Measurements from ENCODE around the gene ATP8A1. TPM values are rescaled to one million over a fixed set of nuclear protein-coding genes. Genes with fewer than 3 reads are reported as not detected.

The ATP8A1 gene
- polyA plus RNA-seq, 1 donor from 2014 or later = 45.8 TPM

DNA sequence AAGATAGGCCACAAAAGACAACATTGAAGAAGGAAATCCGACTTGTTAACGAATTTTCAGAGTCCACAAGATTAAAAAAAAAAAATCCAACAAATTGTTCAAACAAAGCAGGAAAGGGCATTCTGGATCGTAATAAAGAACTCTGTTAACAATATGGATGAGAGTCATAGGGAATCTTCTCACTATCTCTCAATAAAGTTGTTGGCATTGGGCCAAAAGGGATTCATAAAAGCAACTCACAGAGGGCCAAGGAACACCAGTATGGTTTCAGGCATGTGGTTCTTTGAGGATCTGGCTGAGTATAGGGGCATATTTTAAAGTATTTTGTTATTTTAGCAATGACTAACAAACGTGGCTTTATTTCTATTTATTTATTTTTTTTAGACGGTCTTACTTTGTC lies 210.1 kb downstream of the ATP8A1 start:
- Histone ChIP-seq H3K9ac (ENCODE audit: low read length) (no peak overlapping the region), H3K27me3 (ENCODE audit: insufficient read depth, low read depth, low read length) (no peaks in the 10 kb centered on the region), H3K4me2 (ENCODE audit: low read length) (no peak overlapping the region), H3K9me3 (ENCODE audit: low read length) (no peaks in the 10 kb centered on the region), H3K27ac (ENCODE audit: low read length) (no peak overlapping the region), H2AFZ (ENCODE audit: low read depth, low read length) (no peak overlapping the region), H4K20me1 (ENCODE audit: insufficient read depth) (no peaks in the 10 kb centered on the region), H3K9me2 (ENCODE audit: insufficient read depth, low read length) (no peaks in the 10 kb centered on the region), H3K79me2 (replicated peaks; ENCODE audit: insufficient read depth, low read length) (no peaks in the 10 kb centered on the region), H3K36me3 (ENCODE audit: insufficient read depth, low read length) (no peaks in the 10 kb centered on the region), H3K4me3 (ENCODE audit: low read length) (no peak overlapping the region), H3F3A (ENCODE audit: insufficient read depth, low read length, poor library complexity, severe bottlenecking) (no peaks in the 10 kb centered on the region)
- TF ChIP-seq SMC3 (conservative IDR thresholded peaks at IDR 0.05; ENCODE audit: poor library complexity) (no peak), TAF1 (IDR thresholded peaks at IDR 0.05; ENCODE audit: low read depth) (no peak), EP300 (conservative IDR thresholded peaks at IDR 0.05; ENCODE audit: poor library complexity, severe bottlenecking) (no peak), RAD21 (conservative IDR thresholded peaks at IDR 0.05) (no peak), EZH2 (IDR thresholded peaks at IDR 0.05; ENCODE audit: borderline replicate concordance, insufficient read depth, low read length, poor library complexity, severe bottlenecking) (no peak)
- TF ChIP-seq, protein P1, sequence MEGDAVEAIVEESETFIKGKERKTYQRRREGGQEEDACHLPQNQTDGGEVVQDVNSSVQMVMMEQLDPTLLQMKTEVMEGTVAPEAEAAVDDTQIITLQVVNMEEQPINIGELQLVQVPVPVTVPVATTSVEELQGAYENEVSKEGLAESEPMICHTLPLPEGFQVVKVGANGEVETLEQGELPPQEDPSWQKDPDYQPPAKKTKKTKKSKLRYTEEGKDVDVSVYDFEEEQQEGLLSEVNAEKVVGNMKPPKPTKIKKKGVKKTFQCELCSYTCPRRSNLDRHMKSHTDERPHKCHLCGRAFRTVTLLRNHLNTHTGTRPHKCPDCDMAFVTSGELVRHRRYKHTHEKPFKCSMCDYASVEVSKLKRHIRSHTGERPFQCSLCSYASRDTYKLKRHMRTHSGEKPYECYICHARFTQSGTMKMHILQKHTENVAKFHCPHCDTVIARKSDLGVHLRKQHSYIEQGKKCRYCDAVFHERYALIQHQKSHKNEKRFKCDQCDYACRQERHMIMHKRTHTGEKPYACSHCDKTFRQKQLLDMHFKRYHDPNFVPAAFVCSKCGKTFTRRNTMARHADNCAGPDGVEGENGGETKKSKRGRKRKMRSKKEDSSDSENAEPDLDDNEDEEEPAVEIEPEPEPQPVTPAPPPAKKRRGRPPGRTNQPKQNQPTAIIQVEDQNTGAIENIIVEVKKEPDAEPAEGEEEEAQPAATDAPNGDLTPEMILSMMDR (IDR thresholded peaks at IDR 0.05; ENCODE audit: poor library complexity, severe bottlenecking) = no peak
- TF ChIP-seq, protein P2, sequence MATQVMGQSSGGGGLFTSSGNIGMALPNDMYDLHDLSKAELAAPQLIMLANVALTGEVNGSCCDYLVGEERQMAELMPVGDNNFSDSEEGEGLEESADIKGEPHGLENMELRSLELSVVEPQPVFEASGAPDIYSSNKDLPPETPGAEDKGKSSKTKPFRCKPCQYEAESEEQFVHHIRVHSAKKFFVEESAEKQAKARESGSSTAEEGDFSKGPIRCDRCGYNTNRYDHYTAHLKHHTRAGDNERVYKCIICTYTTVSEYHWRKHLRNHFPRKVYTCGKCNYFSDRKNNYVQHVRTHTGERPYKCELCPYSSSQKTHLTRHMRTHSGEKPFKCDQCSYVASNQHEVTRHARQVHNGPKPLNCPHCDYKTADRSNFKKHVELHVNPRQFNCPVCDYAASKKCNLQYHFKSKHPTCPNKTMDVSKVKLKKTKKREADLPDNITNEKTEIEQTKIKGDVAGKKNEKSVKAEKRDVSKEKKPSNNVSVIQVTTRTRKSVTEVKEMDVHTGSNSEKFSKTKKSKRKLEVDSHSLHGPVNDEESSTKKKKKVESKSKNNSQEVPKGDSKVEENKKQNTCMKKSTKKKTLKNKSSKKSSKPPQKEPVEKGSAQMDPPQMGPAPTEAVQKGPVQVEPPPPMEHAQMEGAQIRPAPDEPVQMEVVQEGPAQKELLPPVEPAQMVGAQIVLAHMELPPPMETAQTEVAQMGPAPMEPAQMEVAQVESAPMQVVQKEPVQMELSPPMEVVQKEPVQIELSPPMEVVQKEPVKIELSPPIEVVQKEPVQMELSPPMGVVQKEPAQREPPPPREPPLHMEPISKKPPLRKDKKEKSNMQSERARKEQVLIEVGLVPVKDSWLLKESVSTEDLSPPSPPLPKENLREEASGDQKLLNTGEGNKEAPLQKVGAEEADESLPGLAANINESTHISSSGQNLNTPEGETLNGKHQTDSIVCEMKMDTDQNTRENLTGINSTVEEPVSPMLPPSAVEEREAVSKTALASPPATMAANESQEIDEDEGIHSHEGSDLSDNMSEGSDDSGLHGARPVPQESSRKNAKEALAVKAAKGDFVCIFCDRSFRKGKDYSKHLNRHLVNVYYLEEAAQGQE (IDR thresholded peaks at IDR 0.05; ENCODE audit: borderline replicate concordance) = no peak

DNA sequence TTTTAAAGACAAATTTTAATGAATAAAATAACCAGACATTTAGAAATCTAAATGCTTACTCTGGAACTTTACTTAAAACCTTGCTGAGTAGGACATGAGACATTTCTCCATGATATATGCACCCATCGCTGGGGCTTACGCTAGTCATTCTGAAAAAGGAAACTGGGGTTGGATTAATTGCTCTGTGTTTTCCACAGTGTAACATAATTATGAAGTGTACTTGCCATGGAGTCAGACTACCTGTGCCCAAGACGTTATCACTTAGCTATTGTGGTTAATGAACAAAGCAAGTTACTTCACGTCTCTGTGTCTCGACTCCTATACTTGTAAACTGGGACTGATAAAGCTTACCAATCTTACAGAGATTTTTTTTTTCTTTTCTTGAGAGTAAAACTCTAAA lies 211.9 kb downstream of the ATP8A1 start:
- Histone ChIP-seq H3F3A (ENCODE audit: insufficient read depth, low read length, poor library complexity, severe bottlenecking) (no peaks in the 10 kb centered on the region), H3K9me3 (ENCODE audit: low read length) (no peaks in the 10 kb centered on the region), H3K9ac (ENCODE audit: low read length) (no peak overlapping the region), H2AFZ (ENCODE audit: low read depth, low read length) (no peak overlapping the region), H3K4me3 (ENCODE audit: low read length) (no peak overlapping the region), H4K20me1 (ENCODE audit: insufficient read depth) (no peaks in the 10 kb centered on the region), H3K36me3 (ENCODE audit: insufficient read depth, low read length) (no peaks in the 10 kb centered on the region), H3K9me2 (ENCODE audit: insufficient read depth, low read length) (no peaks in the 10 kb centered on the region), H3K79me2 (replicated peaks; ENCODE audit: insufficient read depth, low read length) (no peaks in the 10 kb centered on the region), H3K4me2 (ENCODE audit: low read length) (no peak overlapping the region), H3K27ac (ENCODE audit: low read length) (no peak overlapping the region), H3K27me3 (ENCODE audit: insufficient read depth, low read depth, low read length) (no peaks in the 10 kb centered on the region)
- TF ChIP-seq SMC3 (conservative IDR thresholded peaks at IDR 0.05; ENCODE audit: poor library complexity) (no peak), EZH2 (IDR thresholded peaks at IDR 0.05; ENCODE audit: borderline replicate concordance, insufficient read depth, low read length, poor library complexity, severe bottlenecking) (no peak), MXI1 (conservative IDR thresholded peaks at IDR 0.05; ENCODE audit: poor library complexity, severe bottlenecking) (no peak), TAF1 (IDR thresholded peaks at IDR 0.05; ENCODE audit: low read depth) (no peak), RAD21 (conservative IDR thresholded peaks at IDR 0.05) (no peak)

DNA sequence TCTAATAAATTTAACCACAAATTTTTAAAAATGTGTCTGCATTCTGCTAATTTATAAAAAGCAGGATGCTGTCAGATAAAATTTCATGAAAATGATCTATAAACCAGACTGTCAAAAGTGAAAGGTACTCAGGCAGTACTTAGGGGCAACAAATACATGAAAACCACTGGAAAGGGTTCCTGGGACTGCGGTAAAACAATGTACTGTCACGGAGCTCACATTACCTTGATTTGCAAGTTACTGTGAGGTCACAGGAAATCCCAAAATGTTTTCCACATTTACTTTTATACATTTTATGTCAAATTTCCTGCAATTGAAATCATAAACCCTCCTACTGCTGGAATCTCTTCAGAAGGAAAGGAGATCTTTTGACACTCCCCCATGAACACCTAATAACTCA lies 214.3 kb downstream of the ATP8A1 start:
- Histone ChIP-seq H3K9me3 (ENCODE audit: low read length) (no peaks in the 10 kb centered on the region), H3K27me3 (ENCODE audit: insufficient read depth, low read depth, low read length) (no peaks in the 10 kb centered on the region), H3K79me2 (replicated peaks; ENCODE audit: insufficient read depth, low read length) (no peaks in the 10 kb centered on the region), H3K27ac (ENCODE audit: low read length) (no peak overlapping the region), H3K9ac (ENCODE audit: low read length) (no peak overlapping the region), H3K36me3 (ENCODE audit: insufficient read depth, low read length) (no peaks in the 10 kb centered on the region), H4K20me1 (ENCODE audit: insufficient read depth) (no peaks in the 10 kb centered on the region), H2AFZ (ENCODE audit: low read depth, low read length) (no peak overlapping the region), H3K4me2 (ENCODE audit: low read length) (no peak overlapping the region), H3F3A (ENCODE audit: insufficient read depth, low read length, poor library complexity, severe bottlenecking) (no peaks in the 10 kb centered on the region), H3K9me2 (ENCODE audit: insufficient read depth, low read length) (no peaks in the 10 kb centered on the region), H3K4me3 (ENCODE audit: low read length) (no peak overlapping the region)
- TF ChIP-seq RAD21 (conservative IDR thresholded peaks at IDR 0.05) (no peak), EZH2 (IDR thresholded peaks at IDR 0.05; ENCODE audit: borderline replicate concordance, insufficient read depth, low read length, poor library complexity, severe bottlenecking) (no peak), TAF1 (IDR thresholded peaks at IDR 0.05; ENCODE audit: low read depth) (no peak), EP300 (conservative IDR thresholded peaks at IDR 0.05; ENCODE audit: poor library complexity, severe bottlenecking) (no peak)
- TF ChIP-seq, protein P2 (IDR thresholded peaks at IDR 0.05; ENCODE audit: borderline replicate concordance) = no peak
- TF ChIP-seq, protein P1 (IDR thresholded peaks at IDR 0.05; ENCODE audit: poor library complexity, severe bottlenecking) = no peak
